Body of pancreas (tissue), 4 donors: ENCODE results near the gene TSPEAR.

Experiments used
- POLR2A ChIP-seq, 3 donors: fragments of 450-650 bp; IDR thresholded peaks; one replicate each; pipeline ENCODE4 v1.6.1; 2016; ENCODE audit warnings: antibody characterized with exemption in 3 of 3, mild to moderate bottlenecking in 2 of 3
- TF ChIP-seq, protein P1 (sequence below), 7 experiments: fragments of 450-650 bp in 4 of 7; fragments of 200-600 bp in 3 of 7; sonication (generic) in 3 of 7; IDR thresholded peaks; one replicate each; pipeline ENCODE4 v1.5.1; 2016 to 2019; ENCODE audit warnings: antibody characterized with exemption in 7 of 7

DNA sequence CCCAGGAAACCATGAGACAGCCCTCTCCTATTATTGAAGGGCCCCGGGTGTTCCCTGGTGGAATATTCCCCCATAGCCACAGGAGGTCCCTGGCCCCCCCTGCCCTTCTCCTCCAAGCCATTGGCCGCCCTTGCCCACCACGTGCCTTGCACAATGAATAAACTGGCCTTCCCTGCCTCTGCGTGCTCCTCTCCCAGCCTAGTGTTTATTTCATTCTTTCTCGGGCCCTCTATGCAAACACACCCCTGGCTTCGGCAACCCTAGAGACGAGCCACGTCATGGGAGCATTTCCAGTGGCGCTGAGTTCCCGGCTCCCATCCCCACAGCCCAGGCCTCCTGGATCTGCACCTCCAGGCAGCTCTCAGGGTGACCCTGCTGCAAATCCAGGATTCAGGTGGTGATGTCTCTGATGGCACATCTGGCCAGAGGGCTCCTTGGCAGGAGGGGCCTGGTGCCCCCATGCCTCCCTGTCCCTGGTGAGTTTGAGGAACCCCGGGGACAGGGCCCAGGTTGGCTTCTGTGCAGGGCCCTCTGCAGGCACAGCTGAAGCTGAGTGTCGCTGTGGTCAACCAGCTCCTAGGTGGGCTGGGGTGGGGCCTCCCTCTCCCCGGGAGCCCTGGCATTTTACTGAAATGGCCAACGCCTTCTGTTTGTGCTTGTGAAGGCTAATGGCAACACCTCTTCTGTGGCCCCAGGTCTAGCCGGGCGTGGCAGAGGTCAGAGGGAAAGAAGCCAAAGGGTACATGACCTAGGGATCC, 8.2 kb downstream of the TSPEAR start:
- TF ChIP-seq, protein P1, sequence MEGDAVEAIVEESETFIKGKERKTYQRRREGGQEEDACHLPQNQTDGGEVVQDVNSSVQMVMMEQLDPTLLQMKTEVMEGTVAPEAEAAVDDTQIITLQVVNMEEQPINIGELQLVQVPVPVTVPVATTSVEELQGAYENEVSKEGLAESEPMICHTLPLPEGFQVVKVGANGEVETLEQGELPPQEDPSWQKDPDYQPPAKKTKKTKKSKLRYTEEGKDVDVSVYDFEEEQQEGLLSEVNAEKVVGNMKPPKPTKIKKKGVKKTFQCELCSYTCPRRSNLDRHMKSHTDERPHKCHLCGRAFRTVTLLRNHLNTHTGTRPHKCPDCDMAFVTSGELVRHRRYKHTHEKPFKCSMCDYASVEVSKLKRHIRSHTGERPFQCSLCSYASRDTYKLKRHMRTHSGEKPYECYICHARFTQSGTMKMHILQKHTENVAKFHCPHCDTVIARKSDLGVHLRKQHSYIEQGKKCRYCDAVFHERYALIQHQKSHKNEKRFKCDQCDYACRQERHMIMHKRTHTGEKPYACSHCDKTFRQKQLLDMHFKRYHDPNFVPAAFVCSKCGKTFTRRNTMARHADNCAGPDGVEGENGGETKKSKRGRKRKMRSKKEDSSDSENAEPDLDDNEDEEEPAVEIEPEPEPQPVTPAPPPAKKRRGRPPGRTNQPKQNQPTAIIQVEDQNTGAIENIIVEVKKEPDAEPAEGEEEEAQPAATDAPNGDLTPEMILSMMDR (IDR thresholded peaks at IDR 0.05) = no peak
- no peak for TF ChIP-seq POLR2A (IDR thresholded peaks at IDR 0.05)
